HG03175 (cell line): Measurements from ENCODE around the gene SLC38A4.

Source experiments
- ATAC-seq: cut with Tn5 transposase; IDR thresholded peaks from one replicate; pipeline ENCODE4 v1.9.1; 2021; ENCODE audit warnings: mild to moderate bottlenecking, moderate library complexity; ENCODE audit not compliant: unreplicated experiment

The SLC38A4 gene

DNA sequence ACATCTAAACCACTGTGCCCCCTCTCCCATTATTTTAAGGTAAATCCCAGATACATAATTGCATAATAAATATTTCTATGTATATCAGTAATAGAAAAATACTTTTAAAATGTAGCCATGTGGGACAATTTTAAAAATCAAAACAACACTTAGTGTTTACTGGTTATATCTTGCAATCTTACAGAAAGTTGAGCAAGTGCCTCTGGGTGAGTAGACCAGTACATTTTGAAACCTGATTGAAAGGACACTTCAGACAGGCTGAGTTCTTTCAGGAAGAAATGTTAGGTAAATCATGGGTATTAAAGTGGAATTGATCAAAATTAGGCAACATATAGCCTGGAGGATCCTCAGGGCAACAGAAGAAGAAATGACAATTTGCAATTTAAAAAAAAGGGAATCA, 7.2 kb downstream of the SLC38A4 start:
- no peak for ATAC-seq

GRCh38 chr12:46815809-46816208, 10.0 kb downstream of the SLC38A4 start:
- no peak for ATAC-seq

GRCh38 chr12:46814143-46814542, 11.7 kb downstream of the SLC38A4 start:
- ATAC-seq, result no peak

- no peak for ATAC-seq
Measured at GRCh38 chr12:46811185-46811584, 14.6 kb downstream of the SLC38A4 start.

DNA sequence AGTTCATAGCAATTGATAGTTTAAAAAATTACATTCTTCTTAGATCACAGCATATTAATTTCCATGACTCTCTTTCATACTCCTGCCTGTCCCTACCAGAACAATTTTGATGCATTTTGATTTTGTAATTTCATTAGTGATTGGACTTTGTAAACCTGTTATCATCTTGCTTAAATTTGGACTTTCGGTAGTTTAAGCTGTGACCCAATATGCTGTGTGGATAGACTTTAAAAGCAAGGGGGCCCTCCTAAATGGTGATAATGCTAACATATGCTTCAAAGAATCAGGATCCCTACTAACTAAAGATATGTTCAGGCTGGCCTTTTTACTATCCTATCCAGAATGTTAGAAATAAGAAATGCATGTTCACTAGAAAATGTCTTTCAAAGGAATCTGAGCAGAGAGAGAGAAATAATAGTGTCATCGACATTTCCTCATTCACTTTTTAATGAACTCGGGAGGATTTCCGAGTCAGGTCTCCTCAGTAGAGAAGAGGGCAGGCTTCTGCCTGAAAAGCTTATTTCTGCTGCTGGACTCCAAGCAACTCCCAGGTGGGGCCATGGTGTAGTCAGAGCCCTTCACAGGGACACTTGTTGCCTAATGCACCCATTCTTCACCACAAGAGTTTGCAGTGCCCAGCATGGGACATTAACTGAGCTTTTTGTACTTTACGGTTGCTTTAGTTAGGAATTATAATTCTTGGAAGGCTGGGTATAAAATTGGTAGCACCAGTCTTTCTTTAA, 16.7 kb downstream of the SLC38A4 start:
- ATAC-seq, result no peak

DNA sequence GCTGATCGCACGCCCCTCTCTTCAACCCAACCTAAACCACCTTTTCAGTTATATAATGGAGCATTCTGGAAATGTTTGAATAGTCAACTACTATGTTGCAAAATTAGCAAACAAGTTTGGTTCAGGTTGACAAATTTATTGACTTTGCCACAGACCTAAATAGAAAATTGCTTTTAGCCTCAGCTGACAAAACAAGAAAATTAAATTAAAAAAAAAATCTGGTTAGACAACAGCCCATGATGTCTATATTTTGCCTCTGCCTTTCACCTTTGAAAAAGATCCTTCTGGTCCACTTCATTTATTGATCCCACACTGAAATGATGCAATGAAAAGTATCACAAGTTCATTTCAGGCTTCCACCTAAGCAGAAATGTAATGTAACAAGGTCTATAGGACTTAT, 17.5 kb downstream of the SLC38A4 start:
- ATAC-seq, result no peak

DNA sequence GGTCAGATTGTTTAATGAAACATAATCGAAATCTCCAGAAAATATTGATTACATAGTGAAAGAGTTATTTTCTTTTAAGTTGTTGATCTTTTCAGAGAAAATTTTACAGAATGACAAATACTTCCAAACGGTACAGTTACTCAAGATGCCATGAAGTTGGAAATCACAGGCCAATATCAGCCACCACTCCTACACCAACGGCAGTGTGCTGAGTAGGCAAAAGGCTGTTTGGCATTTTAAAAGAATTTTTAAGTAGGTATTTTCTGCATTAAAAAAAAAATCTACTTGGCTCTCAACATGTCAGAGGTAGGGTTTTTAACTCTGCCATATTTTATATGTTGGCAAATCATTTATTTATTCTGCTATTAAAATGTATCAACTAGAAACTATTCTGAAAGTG, 21.7 kb downstream of the SLC38A4 start:
- no peak for ATAC-seq

DNA sequence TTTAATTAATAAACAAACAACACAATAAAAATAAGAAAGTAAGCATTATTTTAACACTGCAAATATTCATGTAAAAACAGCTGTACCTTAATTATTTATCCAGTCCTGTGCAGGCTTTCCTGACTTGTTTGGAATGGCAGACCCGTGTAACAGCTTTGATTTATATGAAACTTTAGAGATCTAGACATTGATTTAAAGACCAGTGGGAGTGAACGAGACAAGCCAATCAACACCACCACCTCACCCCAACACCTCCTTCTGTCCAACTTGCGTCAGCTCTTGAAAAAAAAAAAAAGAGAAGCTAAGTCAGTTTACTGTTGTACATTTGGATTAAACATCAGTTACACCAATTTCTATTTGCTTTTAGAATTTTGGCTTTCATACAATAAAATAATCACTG, 22.3 kb downstream of the SLC38A4 start:
- no peak for ATAC-seq

DNA sequence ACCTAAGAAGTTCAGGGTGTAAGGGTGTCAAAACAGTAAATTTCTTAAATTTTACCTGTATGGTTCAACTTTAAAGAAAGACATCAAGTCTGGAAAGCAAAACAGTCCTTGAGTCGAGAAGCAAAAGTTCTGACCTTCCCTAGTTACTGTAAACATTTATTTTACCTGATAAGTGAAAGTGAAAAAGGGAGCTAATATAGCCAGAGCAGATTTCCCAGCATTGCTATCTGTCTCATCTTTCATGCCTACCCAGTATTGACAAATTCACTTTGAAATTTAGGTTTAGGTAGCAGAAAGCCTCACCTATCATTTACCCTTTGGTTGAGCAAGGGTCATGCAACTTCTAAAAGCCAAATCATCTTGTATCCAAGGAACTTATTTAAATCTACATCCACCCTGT, 24.5 kb downstream of the SLC38A4 start:
- ATAC-seq, result no peak

- no peak for ATAC-seq
Measured at GRCh38 chr12:46800160-46800559, 25.6 kb downstream of the SLC38A4 start.

DNA sequence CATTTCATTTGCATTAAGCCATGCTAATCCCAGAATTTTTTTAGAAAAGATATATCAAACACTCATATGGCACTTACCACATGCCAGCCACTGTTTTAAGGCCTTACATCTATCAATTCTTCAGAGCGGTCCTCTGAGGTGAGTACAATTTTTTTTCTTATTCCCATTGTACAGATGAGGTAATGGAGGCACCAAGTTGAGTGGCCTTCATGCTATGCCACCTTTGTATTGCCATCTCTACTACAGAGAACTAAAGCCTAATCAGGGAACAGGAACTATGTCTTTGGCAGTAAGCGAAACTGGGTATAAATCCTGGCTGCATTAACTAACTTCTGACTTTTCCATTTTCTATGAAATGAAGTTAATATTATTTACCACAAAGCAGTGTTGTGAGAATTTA, 27.1 kb downstream of the SLC38A4 start:
- no peak for ATAC-seq

GRCh38 chr12:46798056-46798455, 27.7 kb downstream of the SLC38A4 start:
- no peak for ATAC-seq

DNA sequence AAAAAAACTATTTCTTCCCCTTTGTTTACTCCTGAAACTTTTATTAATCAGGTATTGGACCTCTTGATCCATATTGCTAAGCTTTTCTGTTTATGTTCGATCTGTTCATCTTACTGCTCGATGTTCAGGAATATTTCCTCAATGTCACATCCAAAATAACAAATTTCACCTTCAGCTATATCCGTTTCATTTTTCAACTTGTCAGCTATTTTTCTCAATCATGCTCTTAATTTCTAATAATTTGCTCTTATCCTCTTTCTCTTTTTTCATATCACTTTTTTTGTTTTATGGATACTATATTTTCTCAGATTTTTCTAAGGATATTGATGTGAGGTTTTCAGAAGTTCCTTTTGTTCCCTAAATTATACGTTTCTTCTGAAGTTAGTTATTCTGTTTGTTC, 29.8 kb downstream of the SLC38A4 start:
- ATAC-seq, result no peak

- peak; percentile 51 for ATAC-seq
Measured at GRCh38 chr12:46794593-46795190, 31.1 kb downstream of the SLC38A4 start.

GRCh38 chr12:46792925-46793324, 32.9 kb downstream of the SLC38A4 start:
- ATAC-seq, result no peak

DNA sequence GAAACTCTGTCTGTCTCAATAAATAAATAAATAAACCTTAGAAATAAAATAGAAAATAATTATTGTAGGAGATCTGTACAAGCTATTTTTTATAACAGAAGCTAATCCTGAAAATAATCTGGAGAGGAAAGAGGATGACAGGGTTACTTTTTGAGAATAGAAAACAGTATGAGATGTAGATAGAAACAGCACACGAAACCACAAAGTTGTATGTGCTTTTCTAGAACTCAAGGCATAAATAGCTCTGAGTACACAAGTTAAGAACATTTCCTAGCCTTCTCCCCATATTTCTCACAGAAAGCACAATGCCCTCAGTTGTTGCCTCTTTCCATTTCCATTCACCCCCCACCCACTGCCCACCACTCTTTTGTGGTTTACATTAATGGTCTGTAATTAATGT, 35.7 kb downstream of the SLC38A4 start:
- no peak for ATAC-seq

DNA sequence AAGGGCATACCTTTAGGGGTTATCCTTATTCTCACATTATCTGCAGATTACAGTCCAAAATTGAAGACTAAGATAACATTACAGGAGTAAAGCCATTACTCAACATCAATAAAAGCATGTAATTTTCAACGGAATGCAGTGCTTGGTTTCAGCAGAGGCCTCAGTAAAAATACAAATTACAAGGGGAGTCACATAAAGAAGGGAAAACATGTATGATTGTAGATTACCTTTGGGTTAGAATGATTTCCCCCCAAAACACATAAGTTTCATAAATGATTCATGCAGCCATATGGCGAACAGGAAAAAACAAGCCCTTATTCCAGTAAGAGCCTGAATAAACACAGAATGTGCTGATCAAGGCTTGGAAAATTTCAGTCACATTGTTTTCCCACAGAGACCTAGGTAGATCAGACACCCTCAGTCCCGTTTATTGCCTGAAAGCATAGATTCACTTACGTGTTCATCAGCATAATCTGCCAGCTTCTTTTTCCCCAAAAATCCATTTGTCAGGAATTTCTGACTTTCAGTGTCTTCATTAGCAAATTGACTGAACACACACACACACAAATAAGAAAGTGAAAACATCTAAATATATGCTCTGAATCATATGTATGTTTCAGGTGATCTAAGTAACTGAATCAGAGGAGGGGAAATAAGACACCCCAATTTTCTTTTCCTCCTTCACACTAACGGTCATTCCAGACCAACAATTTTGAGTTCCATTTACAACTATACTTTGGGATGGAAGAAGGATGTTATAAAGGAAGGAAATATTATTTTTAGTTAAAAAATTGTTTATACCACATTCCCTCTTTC, 37.5 kb downstream of the SLC38A4 start:
- ATAC-seq, result no peak

DNA sequence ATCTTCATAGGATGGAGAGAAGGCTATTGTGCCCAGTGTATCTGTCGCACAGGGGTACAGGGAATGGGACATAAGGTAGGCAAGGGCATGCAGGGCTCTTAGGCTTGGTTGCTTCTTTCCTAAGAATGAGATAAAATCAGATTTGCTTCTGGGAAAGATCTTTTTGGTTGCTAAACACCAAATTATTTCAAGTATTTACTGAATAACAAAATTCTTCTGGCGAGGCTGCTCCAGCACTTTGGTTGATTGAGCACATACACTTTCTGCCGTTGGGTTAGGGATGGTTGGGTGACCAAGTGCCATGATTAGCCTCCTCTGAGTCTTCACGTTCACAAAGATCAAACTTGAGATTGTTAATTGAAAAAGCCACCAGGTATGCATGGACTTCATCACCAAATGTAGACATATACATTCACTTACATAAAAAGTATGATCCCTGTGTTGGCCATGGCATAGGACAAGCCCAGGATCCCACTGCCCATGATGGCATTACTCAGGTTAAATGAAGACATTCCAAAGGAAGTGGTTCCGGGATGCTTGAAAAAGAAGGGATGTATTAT, 38.2 kb downstream of the SLC38A4 start:
- ATAC-seq, result no peak

GRCh38 chr12:46786774-46787173, 39.0 kb downstream of the SLC38A4 start:
- ATAC-seq, result no peak

GRCh38 chr12:46785382-46785781, 40.4 kb downstream of the SLC38A4 start:
- no peak for ATAC-seq

- ATAC-seq, result no peak
Measured at GRCh38 chr12:46783871-46784270, 41.9 kb downstream of the SLC38A4 start.

DNA sequence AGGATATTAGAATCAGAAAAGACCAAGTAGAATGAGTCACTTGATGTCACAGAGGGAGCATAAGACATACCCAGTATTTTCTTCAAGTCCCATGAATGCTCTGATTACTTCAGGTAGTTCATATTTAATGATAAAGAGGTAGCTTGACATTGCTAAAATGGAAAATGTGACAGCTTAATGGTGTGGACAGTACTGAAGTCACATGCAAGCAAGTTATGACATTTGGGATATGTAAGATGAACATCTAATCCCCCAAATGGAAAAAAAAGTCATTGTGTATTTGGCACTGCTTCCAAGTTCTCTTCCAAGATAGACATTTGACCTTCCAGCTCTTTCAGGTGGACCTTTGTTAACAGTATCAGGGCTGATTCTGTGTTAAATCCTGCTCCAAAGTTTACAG, 45.9 kb downstream of the SLC38A4 start:
- no peak for ATAC-seq
